GM12878 (cell line): ENCODE measurements around the gene STX8. TPM values are rescaled to one million over a fixed set of nuclear protein-coding genes. Genes with fewer than 3 reads are reported as not detected.

Source experiments
- ATAC-seq: fragments of 200-7000 bp; cut with Tn5 transposase; 3 replicates; pipeline ENCODE4 v1.9.1; 2020; ENCODE audit warnings: mild to moderate bottlenecking, moderate library complexity
- BruUV-seq: library from RNA; stranded (reverse); fragments of 400-500 nt; replicated peaks from 2 replicates; lab custom pipeline; 2021; lab: Mats Ljungman, UMichigan
- CTCF ChIA-PET: fragments of 300-600 bp; sonication (Branson Sonifier 250); formaldehyde crosslinking; extraction: SDS; loops from one replicate; lab custom pipeline; 2021; ENCODE audit warnings: inconsistent platforms; lab: Yijun Ruan, JAX
- POLR2A ChIA-PET: fragments of 350-600 bp; formaldehyde crosslinking; extraction: SDS; loops from one replicate; lab custom pipeline; 2021; ENCODE audit warnings: inconsistent platforms; lab: Charles Lee
- RAD21 ChIA-PET: fragments of 300-600 bp; sonication (Branson Sonifier 250); formaldehyde crosslinking; loops from one replicate; lab custom pipeline; 2023; ENCODE audit warnings: antibody characterized with exemption; ENCODE audit not compliant: unreplicated experiment; lab: Charles Lee
- SMC1A ChIA-PET: fragments of 300-600 bp; sonication (Branson Sonifier 250); formaldehyde crosslinking; loops from one replicate; lab custom pipeline; 2023; ENCODE audit not compliant: unreplicated experiment, uncharacterized antibody; lab: Charles Lee
- DNase-seq: peaks from one replicate; pipeline ENCODE4 v3.0.0-alpha.2; 2011; ENCODE audit warnings: low read depth, low spot score
- FAIRE-seq: peaks from 3 replicates; lab custom pipeline; 2011; peaks lifted over from hg19 to GRCh38; lab: Jason Lieb, UNC
- H2AFZ ChIP-seq: 2 replicates; pipeline ENCODE4 v1.6.0; 2011; ENCODE audit warnings: low read depth, low read length, control low read depth; ENCODE audit not compliant: control insufficient read depth
- H3K27ac ChIP-seq: 2 replicates; pipeline ENCODE4 v1.5.1; 2011; ENCODE audit warnings: control low read depth; ENCODE audit not compliant: control insufficient read depth, insufficient read depth
- H3K27me3 ChIP-seq, 2 experiments: replicated peaks in 1 of 2; 2 replicates each; pipeline versions ENCODE4 v1.6.0 to v1.6.1; 2011; ENCODE audit warnings: low read length in 1 of 2; ENCODE audit not compliant: control insufficient read depth in 2 of 2, insufficient read depth in 2 of 2
- H3K36me3 ChIP-seq, 2 experiments: 2 replicates each; pipeline ENCODE4 v1.5.1; 2011; ENCODE audit warnings: low read length in 1 of 2; ENCODE audit not compliant: control insufficient read depth in 2 of 2, insufficient read depth in 2 of 2
- H3K4me1 ChIP-seq: 2 replicates; pipeline ENCODE4 v1.6.1; 2011; ENCODE audit warnings: mild to moderate bottlenecking, low read length, moderate library complexity, mixed read lengths; ENCODE audit not compliant: control insufficient read depth, insufficient read depth
- H3K4me2 ChIP-seq: 2 replicates; pipeline ENCODE4 v1.6.0; 2011; ENCODE audit warnings: control low read depth; ENCODE audit not compliant: control insufficient read depth, insufficient read depth
- H3K4me3 ChIP-seq: fragments of 200-600 bp; sonication (generic); 2 replicates; pipeline ENCODE4 v1.5.1; 2016
- H3K79me2 ChIP-seq: 2 replicates; pipeline ENCODE4 v1.6.0; 2011; ENCODE audit warnings: low read length; ENCODE audit not compliant: control insufficient read depth, insufficient read depth
- H3K9ac ChIP-seq: 2 replicates; pipeline ENCODE4 v1.8.0; 2011; ENCODE audit warnings: low read length, control low read depth, mixed read lengths; ENCODE audit not compliant: control insufficient read depth, insufficient read depth
- H3K9me3 ChIP-seq: replicated peaks from 3 replicates; pipeline ENCODE4 v1.5.1; 2011; ENCODE audit warnings: mild to moderate bottlenecking, low read length; ENCODE audit not compliant: control insufficient read depth, insufficient read depth
- H4K20me1 ChIP-seq: 2 replicates; pipeline ENCODE4 v1.6.0; 2011; ENCODE audit not compliant: control insufficient read depth, insufficient read depth
- HDAC6 ChIP-seq: fragments of 200-600 bp; sonication (generic); IDR thresholded peaks from one replicate; pipeline ENCODE4 v1.8.0; 2017; ENCODE audit warnings: antibody characterized with exemption; ENCODE audit not compliant: unreplicated experiment
- IKZF2 ChIP-seq, 2 experiments: fragments of 450-650 bp; IDR thresholded peaks; 2 replicates each; pipeline ENCODE4 v1.6.1; 2017; ENCODE audit warnings: mild to moderate bottlenecking in 2 of 2, moderate library complexity in 2 of 2
- RAD21 ChIP-seq: IDR thresholded peaks from 2 replicates; pipeline ENCODE4 v1.6.1; 2011; ENCODE audit warnings: mild to moderate bottlenecking, low read depth, low read length, moderate library complexity; ENCODE audit not compliant: insufficient read depth
- RCOR1 ChIP-seq: conservative IDR thresholded peaks from 2 replicates; pipeline ENCODE4 v1.6.1; 2012; ENCODE audit warnings: low read depth, low read length, improper control_type of control experiment
- SMAD1 ChIP-seq: fragments of 450-650 bp; IDR thresholded peaks from 2 replicates; pipeline ENCODE4 v1.6.1; 2018; ENCODE audit warnings: mild to moderate bottlenecking, low read depth; ENCODE audit not compliant: partially characterized antibody
- ZZZ3 ChIP-seq: IDR thresholded peaks from 2 replicates; pipeline ENCODE4 v1.6.1; 2011; ENCODE audit warnings: low read depth; ENCODE audit not compliant: control insufficient read depth, insufficient read length
- WGBS: methylation state at CpG from one replicate; pipeline ENCODE4 v1.1.6; 2016; ENCODE audit warnings: low lambda C conversion rate; ENCODE audit not compliant: insufficient replicate concordance, insufficient coverage; ENCODE audit errors: missing lambda C conversion rate; 5-methylcytosine and 5-hydroxymethylcytosine counted together
- in situ Hi-C: fragments of 300-500 bp; cut with MboI; formaldehyde crosslinking; loops from 9 replicates; pipeline ENCODE4 v1.14.3; 2018; ENCODE audit warnings: mixed read lengths
- intact Hi-C: fragments of 100-400 bp; cut with micrococcal nuclease; formaldehyde crosslinking; loops from one replicate; pipeline ENCODE4 v1.14.2; 2022; ENCODE audit not compliant: unreplicated experiment
- polyA plus RNA-seq, 11 experiments: library from polyadenylated mRNA; depleted of rRNA in 4 of 11; unstranded in 6 of 11; stranded (reverse) in 5 of 11; fragments of >200 nt; fragmentation: Nextera tagmentation in 4 of 11; fragmentation: Illumina TruSeq in 1 of 11; extraction: Ambion mirVana in 4 of 11; extraction: Trizol in 1 of 11; gene quantifications; 1 replicate in 1 of 11; 2 replicates in 10 of 11; pipeline versions ENCODE4 v1.2.1 to v1.2.3, GENCODE V29; 2011 to 2016; ENCODE audit warnings: inconsistent platforms in 2 of 11, missing spikeins in 2 of 11, low read depth in 1 of 11
- total RNA-seq, 4 experiments: library from RNA; depleted of rRNA in 3 of 4; stranded (reverse); fragments of >200 nt in 3 of 4; fragmentation: Illumina TruSeq in 1 of 4; extraction: Trizol in 1 of 4; gene quantifications; 2 replicates each; pipeline versions ENCODE4 v1.2.1 to v1.2.3, GENCODE V29; 2013 to 2021
- TF ChIP-seq, protein P1 (sequence below): fragments of 450-650 bp; IDR thresholded peaks from 2 replicates; pipeline ENCODE4 v1.6.1; 2016; ENCODE audit warnings: mild to moderate bottlenecking
- TF ChIP-seq, protein P2 (sequence below): IDR thresholded peaks from 2 replicates; pipeline ENCODE4 v1.6.1; 2012; ENCODE audit warnings: improper control_type of control experiment, low read depth, low read length; ENCODE audit not compliant: insufficient replicate concordance

Gene STX8
- total and polyA plus RNA-seq, 10 of the 15 experiments (the other 5 are each of a cell fraction or from before 2014, with no cell fraction given) = 47.9 to 151 (median 72.9) TPM

DNA sequence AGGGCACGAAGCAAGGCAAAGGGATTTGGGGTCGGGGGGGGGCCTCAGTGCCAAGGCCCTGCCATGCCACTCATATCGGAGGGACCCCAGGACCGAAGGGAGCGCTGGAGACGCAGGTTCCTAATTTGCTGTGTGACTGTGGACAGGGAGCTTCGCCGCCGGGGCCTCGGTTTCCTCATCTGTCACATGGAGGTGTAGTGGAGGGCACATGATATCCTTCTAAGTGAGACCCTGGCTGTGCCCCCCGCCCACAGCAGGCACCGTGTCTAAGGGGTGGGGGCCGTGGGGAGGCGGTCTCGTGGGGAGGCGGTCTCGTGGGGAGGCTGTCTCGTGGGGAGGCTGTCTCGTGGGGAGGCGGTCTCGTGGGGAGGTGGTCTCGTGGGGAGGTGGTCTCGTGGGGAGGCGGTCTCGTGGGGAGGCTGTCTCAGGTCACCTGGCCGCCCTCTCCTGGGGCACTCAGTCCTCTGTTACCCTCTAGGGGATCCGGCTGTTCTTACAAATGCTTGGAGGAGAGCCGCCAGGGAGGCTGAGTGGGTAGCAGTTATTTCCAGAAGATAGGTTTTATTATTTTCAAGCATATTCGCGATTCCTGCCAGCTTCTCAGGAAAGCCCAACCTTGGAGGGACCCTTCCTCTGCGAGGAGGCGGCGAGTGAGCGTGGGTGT lies 349.4 kb downstream of the STX8 start:
- RAD21 ChIA-PET = interaction anchor here (0.9 kb wide), 1 partner anchor 11 kb away, joined by 3 read pairs; no protein-coding TSS in a partner anchor
- Histone ChIP-seq H3K4me1 (peaks cover 4% of the 10 kb centered on the region; the same call in 1 of the 2 replicates), H4K20me1 (no peaks in the 10 kb centered on the region), H3K79me2 (no peaks in the 10 kb centered on the region), H2AFZ (no peak overlapping the region), H3K27ac (no peak overlapping the region), H3K4me3 (no peak overlapping the region), H3K4me2 (no peak overlapping the region), H3K36me3 (no peaks in the 10 kb centered on the region), H3K9me3 (no peaks in the 10 kb centered on the region; the same call in 2 of the 3 replicates), H3K9ac (no peak overlapping the region), H3K27me3 (no peaks in the 10 kb centered on the region)
- POLR2A ChIA-PET = no interaction called here
- ATAC-seq (no peak), DNase-seq (no peak), FAIRE-seq (no peak)
- TF ChIP-seq IKZF2 (IDR thresholded peaks at IDR 0.05) (no peak), RCOR1 (no peak), HDAC6 (no peak)
- SMC1A ChIA-PET = interaction anchor here (1.0 kb wide), 1 partner anchor 25 kb away, joined by 4 read pairs; no protein-coding TSS in a partner anchor
- 45% methylated on average over 31 of the region's 34 CpGs for WGBS
- in situ Hi-C loops = no loop called here
- intact Hi-C loops = no loop called here
- BruUV-seq = no TSS peak
- CTCF ChIA-PET = no interaction called here

DNA sequence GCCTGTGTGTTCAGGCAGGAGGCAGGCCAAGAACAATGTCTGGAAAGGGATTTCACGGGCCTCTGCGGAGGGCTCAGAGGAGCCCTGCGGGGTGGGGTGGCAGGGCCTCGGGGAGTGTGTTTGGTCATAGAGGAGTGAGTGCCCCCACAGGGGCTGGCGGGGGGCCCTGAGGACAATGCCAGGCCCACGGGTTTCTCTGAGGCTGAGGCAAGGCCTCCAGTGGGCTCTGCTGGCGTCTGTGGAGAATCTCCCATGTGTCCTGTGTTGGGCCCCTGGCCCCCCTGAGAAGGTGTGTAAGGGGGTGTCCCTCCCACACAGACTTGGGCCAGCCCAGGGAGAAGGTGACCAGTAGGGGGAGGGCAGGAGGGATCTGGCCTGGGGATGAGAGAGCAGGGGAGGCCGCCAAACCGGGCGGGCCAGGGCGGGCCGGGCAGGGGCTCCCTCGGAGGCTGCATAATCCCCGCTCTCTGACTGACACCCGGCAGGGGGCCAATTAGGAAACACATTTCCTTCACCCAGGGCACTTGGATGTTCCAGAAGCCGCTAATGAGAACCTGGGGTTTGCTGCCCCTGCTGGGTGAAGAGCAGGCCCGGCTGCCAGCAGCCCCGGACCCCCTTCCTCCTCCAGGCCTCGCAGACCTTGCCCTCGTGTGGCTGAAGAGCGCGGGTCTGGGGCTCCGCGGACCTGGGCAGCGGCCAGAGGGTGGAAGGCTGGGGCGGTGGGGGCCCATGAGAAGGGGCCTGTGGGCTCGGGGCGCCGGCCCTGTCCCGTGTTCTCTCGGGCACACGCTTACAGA lies 350.1 kb downstream of the STX8 start:
- ATAC-seq (no peak), FAIRE-seq (no peak), DNase-seq (no peak)
- ChIA-PET CTCF (no interaction called here), SMC1A (interaction anchor here (1.0 kb wide), 1 partner anchor 24 kb away, joined by 4 read pairs; no protein-coding TSS in a partner anchor), POLR2A (no interaction called here), RAD21 (no interaction called here)
- Histone ChIP-seq H3K9me3 (no peaks in the 10 kb centered on the region; the same call in 2 of the 3 replicates), H3K4me3 (no peak overlapping the region), H3K27ac (no peak overlapping the region), H3K4me2 (no peak overlapping the region), H3K27me3 (no peaks in the 10 kb centered on the region), H3K36me3 (no peaks in the 10 kb centered on the region), H2AFZ (no peak overlapping the region), H3K9ac (no peak overlapping the region), H3K4me1 (peaks cover 4% of the 10 kb centered on the region; the same call in 1 of the 2 replicates), H4K20me1 (no peaks in the 10 kb centered on the region), H3K79me2 (no peaks in the 10 kb centered on the region)
- in situ Hi-C loops (no loop called here), intact Hi-C loops (no loop called here)
- no TSS peak for BruUV-seq
- WGBS = 71% methylated on average over 21 of the region's 32 CpGs
- TF ChIP-seq SMAD1 = no peak
- TF ChIP-seq ZZZ3 = no peak
- TF ChIP-seq, protein P1, sequence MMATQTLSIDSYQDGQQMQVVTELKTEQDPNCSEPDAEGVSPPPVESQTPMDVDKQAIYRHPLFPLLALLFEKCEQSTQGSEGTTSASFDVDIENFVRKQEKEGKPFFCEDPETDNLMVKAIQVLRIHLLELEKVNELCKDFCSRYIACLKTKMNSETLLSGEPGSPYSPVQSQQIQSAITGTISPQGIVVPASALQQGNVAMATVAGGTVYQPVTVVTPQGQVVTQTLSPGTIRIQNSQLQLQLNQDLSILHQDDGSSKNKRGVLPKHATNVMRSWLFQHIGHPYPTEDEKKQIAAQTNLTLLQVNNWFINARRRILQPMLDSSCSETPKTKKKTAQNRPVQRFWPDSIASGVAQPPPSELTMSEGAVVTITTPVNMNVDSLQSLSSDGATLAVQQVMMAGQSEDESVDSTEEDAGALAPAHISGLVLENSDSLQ = no peak
- TF ChIP-seq RAD21 = no peak
- TF ChIP-seq, protein P2, sequence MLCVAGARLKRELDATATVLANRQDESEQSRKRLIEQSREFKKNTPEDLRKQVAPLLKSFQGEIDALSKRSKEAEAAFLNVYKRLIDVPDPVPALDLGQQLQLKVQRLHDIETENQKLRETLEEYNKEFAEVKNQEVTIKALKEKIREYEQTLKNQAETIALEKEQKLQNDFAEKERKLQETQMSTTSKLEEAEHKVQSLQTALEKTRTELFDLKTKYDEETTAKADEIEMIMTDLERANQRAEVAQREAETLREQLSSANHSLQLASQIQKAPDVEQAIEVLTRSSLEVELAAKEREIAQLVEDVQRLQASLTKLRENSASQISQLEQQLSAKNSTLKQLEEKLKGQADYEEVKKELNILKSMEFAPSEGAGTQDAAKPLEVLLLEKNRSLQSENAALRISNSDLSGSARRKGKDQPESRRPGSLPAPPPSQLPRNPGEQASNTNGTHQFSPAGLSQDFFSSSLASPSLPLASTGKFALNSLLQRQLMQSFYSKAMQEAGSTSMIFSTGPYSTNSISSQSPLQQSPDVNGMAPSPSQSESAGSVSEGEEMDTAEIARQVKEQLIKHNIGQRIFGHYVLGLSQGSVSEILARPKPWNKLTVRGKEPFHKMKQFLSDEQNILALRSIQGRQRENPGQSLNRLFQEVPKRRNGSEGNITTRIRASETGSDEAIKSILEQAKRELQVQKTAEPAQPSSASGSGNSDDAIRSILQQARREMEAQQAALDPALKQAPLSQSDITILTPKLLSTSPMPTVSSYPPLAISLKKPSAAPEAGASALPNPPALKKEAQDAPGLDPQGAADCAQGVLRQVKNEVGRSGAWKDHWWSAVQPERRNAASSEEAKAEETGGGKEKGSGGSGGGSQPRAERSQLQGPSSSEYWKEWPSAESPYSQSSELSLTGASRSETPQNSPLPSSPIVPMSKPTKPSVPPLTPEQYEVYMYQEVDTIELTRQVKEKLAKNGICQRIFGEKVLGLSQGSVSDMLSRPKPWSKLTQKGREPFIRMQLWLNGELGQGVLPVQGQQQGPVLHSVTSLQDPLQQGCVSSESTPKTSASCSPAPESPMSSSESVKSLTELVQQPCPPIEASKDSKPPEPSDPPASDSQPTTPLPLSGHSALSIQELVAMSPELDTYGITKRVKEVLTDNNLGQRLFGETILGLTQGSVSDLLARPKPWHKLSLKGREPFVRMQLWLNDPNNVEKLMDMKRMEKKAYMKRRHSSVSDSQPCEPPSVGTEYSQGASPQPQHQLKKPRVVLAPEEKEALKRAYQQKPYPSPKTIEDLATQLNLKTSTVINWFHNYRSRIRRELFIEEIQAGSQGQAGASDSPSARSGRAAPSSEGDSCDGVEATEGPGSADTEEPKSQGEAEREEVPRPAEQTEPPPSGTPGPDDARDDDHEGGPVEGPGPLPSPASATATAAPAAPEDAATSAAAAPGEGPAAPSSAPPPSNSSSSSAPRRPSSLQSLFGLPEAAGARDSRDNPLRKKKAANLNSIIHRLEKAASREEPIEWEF = no peak
